Mesenteric fat pad (tissue), 1 donor: ENCODE data around the gene ACACA. TPM values are rescaled to one million over a fixed set of nuclear protein-coding genes. Genes with fewer than 3 reads are reported as not detected.
"Not testable (repeated sequence)": the region's sequence is repeated elsewhere in the genome, so short reads cannot be mapped to it uniquely, and the experiment has no call there.

ENCODE experiments used
- DNase-seq: peaks from one replicate; pipeline ENCODE4 v3.0.0-alpha.2; 2020; ENCODE audit warnings: low spot score
- total RNA-seq: library from RNA; stranded (reverse); fragmentation: NEBNext Ultra II Directional; extraction: Animal tissue kit (Norgen Biotek cat#: 25700); gene quantifications from one replicate; pipeline ENCODE4 v1.2.1, GENCODE V29; 2021
- donor health status: DM: yes; HTN: yes; CAD: no.

ACACA gene
- total RNA-seq, 1 donor from 2014 or later, result 59.1 TPM

GRCh38 chr17:37180376-37180775, 226.3 kb downstream of the ACACA start:
- DNase-seq, result no peak

GRCh38 chr17:37179893-37180292, 226.7 kb downstream of the ACACA start:
- no peak for DNase-seq

GRCh38 chr17:37177254-37177870, 229.3 kb downstream of the ACACA start:
- DNase-seq, result no peak

GRCh38 chr17:37176723-37177122, 229.9 kb downstream of the ACACA start:
- DNase-seq, result no peak

- DNase-seq, result no peak
These were observed 232.4 kb downstream of the ACACA start for GRCh38 chr17:37174205-37174604.

GRCh38 chr17:37170881-37171425, 235.7 kb downstream of the ACACA start:
- no peak for DNase-seq

- DNase-seq, result no peak
These were observed 237.8 kb downstream of the ACACA start for GRCh38 chr17:37168731-37169353.

- no peak for DNase-seq
These were observed 238.9 kb downstream of the ACACA start for GRCh38 chr17:37167756-37168155.

- no peak for DNase-seq
These were observed 242.6 kb downstream of the ACACA start for GRCh38 chr17:37164057-37164456.

- no peak for DNase-seq
These were observed 243.8 kb downstream of the ACACA start for GRCh38 chr17:37162800-37163199.

- DNase-seq, result no peak
These were observed 245.7 kb downstream of the ACACA start for GRCh38 chr17:37160944-37161343.

- no peak for DNase-seq
These were observed 248.3 kb downstream of the ACACA start for GRCh38 chr17:37158290-37158689.

- DNase-seq, result no peak
These were observed 258.5 kb downstream of the ACACA start for GRCh38 chr17:37148156-37148555.

GRCh38 chr17:37147301-37147812, 259.3 kb downstream of the ACACA start:
- DNase-seq, result no peak

GRCh38 chr17:37146086-37147064, 260.3 kb downstream of the ACACA start:
- DNase-seq, result no peak

- DNase-seq, result no peak
These were observed 262.4 kb downstream of the ACACA start for GRCh38 chr17:37144075-37144701.

- DNase-seq, result not testable (repeated sequence)
These were observed 263.1 kb downstream of the ACACA start for GRCh38 chr17:37143558-37143957.

GRCh38 chr17:37142294-37142896, 264.2 kb downstream of the ACACA start:
- no peak for DNase-seq

GRCh38 chr17:37138571-37139120, 268.0 kb downstream of the ACACA start:
- no peak for DNase-seq

- DNase-seq, result no peak
These were observed 268.6 kb downstream of the ACACA start for GRCh38 chr17:37137906-37138514.
